IgD-negative memory B cell (primary cell): Measurements from ENCODE around the gene CSTF3. TPM values are rescaled to one million over a fixed set of nuclear protein-coding genes. Genes with fewer than 3 reads are reported as not detected.

Experiments used
- H3K27ac Mint-ChIP-seq, 3 donors: one replicate each; pipeline ENCODE4 v1.8.0; 2020 to 2022; ENCODE audit warnings: mild to moderate bottlenecking in 3 of 3, mixed read lengths in 3 of 3, moderate library complexity in 1 of 3
- H3K27me3 Mint-ChIP-seq: one replicate; pipeline ENCODE4 v1.8.0; 2021; ENCODE audit warnings: mixed read lengths
- H3K36me3 Mint-ChIP-seq: one replicate; pipeline ENCODE4 v1.8.0; 2020; ENCODE audit warnings: mild to moderate bottlenecking, mixed read lengths
- H3K4me1 Mint-ChIP-seq, 3 donors: one replicate each; pipeline ENCODE4 v1.8.0; 2020 to 2022; ENCODE audit warnings: mixed read lengths in 3 of 3, mild to moderate bottlenecking in 1 of 3
- H3K4me3 Mint-ChIP-seq, 4 donors: one replicate each; pipeline ENCODE4 v1.8.0; 2020 to 2022; ENCODE audit warnings: mild to moderate bottlenecking in 4 of 4, mixed read lengths in 4 of 4, moderate library complexity in 3 of 4
- H3K9me3 Mint-ChIP-seq, 3 donors: one replicate each; pipeline ENCODE4 v1.8.0; 2020 to 2021; ENCODE audit warnings: mixed read lengths in 3 of 3, mild to moderate bottlenecking in 1 of 3
- polyA plus RNA-seq: library from polyadenylated mRNA; unstranded; fragments of 300-500 nt; fragmentation: Illumina TruSeq; gene quantifications from one replicate; pipeline ENCODE4 v1.2.3, GENCODE V29; 2021

The CSTF3 gene
- polyA plus RNA-seq: 10.9 TPM

GRCh38 chr11:33161120-33162005, at the start of gene CSTF3:
Gene CSTF3 (minus strand): TSS chr11:33161480. CDS start chr11:33161325, 155 bp downstream.
- Mint-ChIP-seq H3K4me3 (peak within 1 kb of the TSS; percentile 98 to 100 (median 99)), H3K4me1 (peaks cover 26 to 48% (median 39%) of the 10 kb centered on the region in 3 donors), H3K9me3 (no peaks in the 10 kb centered on the region), H3K36me3 (peaks cover 6% of the 10 kb centered on the region), H3K27ac (peak within 1 kb of the TSS; percentile 91 to 98 (median 97)), H3K27me3 (no peaks in the 10 kb centered on the region)

GRCh38 chr11:33208150-33208549, 46.9 kb upstream of the CSTF3 start:
- Mint-ChIP-seq H3K9me3 (peaks cover 0 to 2% (median 0%) of the 10 kb centered on the region in 3 donors), H3K4me1 (peaks cover 0 to 2% (median 0%) of the 10 kb centered on the region in 3 donors), H3K27me3 (peaks cover 6% of the 10 kb centered on the region), H3K27ac (no peak overlapping the region), H3K4me3 (no peak overlapping the region), H3K36me3 (peaks cover 2% of the 10 kb centered on the region)

- peaks cover 0 to 2% (median 0%) of the 10 kb centered on the region in 3 donors for H3K4me1 Mint-ChIP-seq
- no peak overlapping the region for H3K4me3 Mint-ChIP-seq
- peaks cover 0 to 2% (median 0%) of the 10 kb centered on the region in 3 donors for H3K9me3 Mint-ChIP-seq
- H3K27ac Mint-ChIP-seq: no peak overlapping the region
- peaks cover 2% of the 10 kb centered on the region for H3K36me3 Mint-ChIP-seq
- H3K27me3 Mint-ChIP-seq: peaks cover 6% of the 10 kb centered on the region
These were observed 46.2 kb upstream of the CSTF3 start for GRCh38 chr11:33207408-33207985.

GRCh38 chr11:33197915-33198727, 36.8 kb upstream of the CSTF3 start:
- Mint-ChIP-seq H3K9me3 (no peaks in the 10 kb centered on the region), H3K27ac (no peak overlapping the region), H3K36me3 (no peaks in the 10 kb centered on the region), H3K27me3 (no peaks in the 10 kb centered on the region), H3K4me1 (no peaks in the 10 kb centered on the region), H3K4me3 (no peak overlapping the region)

- no peaks in the 10 kb centered on the region for H3K4me1 Mint-ChIP-seq
- no peaks in the 10 kb centered on the region for H3K27me3 Mint-ChIP-seq
- H3K4me3 Mint-ChIP-seq: no peak overlapping the region
- H3K9me3 Mint-ChIP-seq: no peaks in the 10 kb centered on the region
- H3K27ac Mint-ChIP-seq: no peak overlapping the region
- H3K36me3 Mint-ChIP-seq: no peaks in the 10 kb centered on the region
These were observed 34.3 kb upstream of the CSTF3 start for GRCh38 chr11:33195462-33196173.

- Mint-ChIP-seq H3K4me3 (no peak overlapping the region), H3K9me3 (no peaks in the 10 kb centered on the region), H3K36me3 (no peaks in the 10 kb centered on the region), H3K27ac (no peak overlapping the region), H3K27me3 (no peaks in the 10 kb centered on the region), H3K4me1 (no peaks in the 10 kb centered on the region)
These were observed 33.2 kb upstream of the CSTF3 start for GRCh38 chr11:33194455-33194854.

- Mint-ChIP-seq H3K36me3 (no peaks in the 10 kb centered on the region), H3K9me3 (no peaks in the 10 kb centered on the region)
These were observed 30.2 kb upstream of the CSTF3 start for GRCh38 chr11:33191467-33191866.

GRCh38 chr11:33187998-33188722, 26.9 kb upstream of the CSTF3 start:
- Mint-ChIP-seq H3K27ac (peak overlapping the region in 1 of 3 donors; percentile 72), H3K27me3 (no peaks in the 10 kb centered on the region), H3K36me3 (no peaks in the 10 kb centered on the region), H3K9me3 (no peaks in the 10 kb centered on the region), H3K4me1 (peaks cover 0 to 2% (median 0%) of the 10 kb centered on the region in 3 donors), H3K4me3 (no peak overlapping the region)

More at GRCh38 chr11:33191467-33191866, 30.2 kb upstream of the CSTF3 start:
- no peaks in the 10 kb centered on the region for H3K27me3 Mint-ChIP-seq
- H3K27ac Mint-ChIP-seq: no peak overlapping the region
- no peak overlapping the region for H3K4me3 Mint-ChIP-seq
- H3K4me1 Mint-ChIP-seq: peaks cover 0 to 2% (median 0%) of the 10 kb centered on the region in 3 donors

GRCh38 chr11:33185756-33186155, 24.5 kb upstream of the CSTF3 start:
- no peaks in the 10 kb centered on the region for H3K9me3 Mint-ChIP-seq

GRCh38 chr11:33182246-33182878, 21.1 kb upstream of the CSTF3 start:
- Mint-ChIP-seq H3K27me3 (no peaks in the 10 kb centered on the region), H3K36me3 (peaks cover 3% of the 10 kb centered on the region), H3K9me3 (peaks cover 0 to 2% (median 0%) of the 10 kb centered on the region in 3 donors), H3K4me3 (no peak overlapping the region), H3K27ac (peak overlapping the region in 1 of 3 donors; percentile 9), H3K4me1 (peaks cover 0 to 2% (median 0%) of the 10 kb centered on the region in 3 donors)

More at GRCh38 chr11:33185756-33186155, 24.5 kb upstream of the CSTF3 start:
- Mint-ChIP-seq H3K4me1 (peaks cover 0 to 2% (median 0%) of the 10 kb centered on the region in 3 donors), H3K27me3 (no peaks in the 10 kb centered on the region), H3K27ac (no peak overlapping the region), H3K36me3 (peaks cover 2% of the 10 kb centered on the region), H3K4me3 (no peak overlapping the region)

GRCh38 chr11:33179348-33179803, 18.1 kb upstream of the CSTF3 start:
- H3K4me3 Mint-ChIP-seq: no peak overlapping the region

GRCh38 chr11:33178443-33179180, 17.3 kb upstream of the CSTF3 start:
- H3K27me3 Mint-ChIP-seq: no peaks in the 10 kb centered on the region
- peaks cover 0 to 2% (median 0%) of the 10 kb centered on the region in 3 donors for H3K9me3 Mint-ChIP-seq
- H3K27ac Mint-ChIP-seq: no peak overlapping the region
- H3K36me3 Mint-ChIP-seq: peaks cover 9% of the 10 kb centered on the region
- H3K4me1 Mint-ChIP-seq: peaks cover 0 to 2% (median 2%) of the 10 kb centered on the region in 3 donors
- no peak overlapping the region for H3K4me3 Mint-ChIP-seq

More at GRCh38 chr11:33179348-33179803, 18.1 kb upstream of the CSTF3 start:
- Mint-ChIP-seq H3K27me3 (no peaks in the 10 kb centered on the region), H3K27ac (no peak overlapping the region), H3K36me3 (peaks cover 7% of the 10 kb centered on the region), H3K4me1 (peaks cover 0 to 2% (median 2%) of the 10 kb centered on the region in 3 donors), H3K9me3 (peaks cover 0 to 2% (median 0%) of the 10 kb centered on the region in 3 donors)
